Neural cell (in vitro differentiated cells): ENCODE data around the gene CDC45.
"Not testable (repeated sequence)": the region's sequence is repeated elsewhere in the genome, so short reads cannot be mapped to it uniquely, and the experiment has no call there.

ENCODE experiments used
- EP300 ChIP-seq: fragments of 450-650 bp; conservative IDR thresholded peaks from 2 replicates; pipeline ENCODE4 v1.6.1; 2014; ENCODE audit warnings: antibody characterized with exemption, mild to moderate bottlenecking, moderate library complexity; ENCODE audit not compliant: poor library complexity, severe bottlenecking
- EZH2 ChIP-seq: fragments of 200-600, 300-800 bp; shearing (Covaris generic), sonication (generic); IDR thresholded peaks from 2 replicates; pipeline ENCODE4 v1.6.1; 2014; ENCODE audit warnings: antibody characterized with exemption, low read length, borderline replicate concordance, mild to moderate bottlenecking; ENCODE audit not compliant: insufficient read depth, poor library complexity, severe bottlenecking
- POLR2AphosphoS5 ChIP-seq: IDR thresholded peaks from 2 replicates; pipeline ENCODE4 v1.6.1; 2012
- TAF1 ChIP-seq: IDR thresholded peaks from 2 replicates; pipeline ENCODE4 v1.6.1; 2012; ENCODE audit warnings: low read depth
- TF ChIP-seq, protein P1 (sequence below): fragments of 450-650 bp; IDR thresholded peaks from 2 replicates; pipeline ENCODE4 v1.5.1; 2014; ENCODE audit warnings: antibody characterized with exemption, mild to moderate bottlenecking, moderate library complexity; ENCODE audit not compliant: poor library complexity, severe bottlenecking

GRCh38 chr22:19531327-19531726 is 51.6 kb downstream of the CDC45 start:
- TF ChIP-seq, protein P1, sequence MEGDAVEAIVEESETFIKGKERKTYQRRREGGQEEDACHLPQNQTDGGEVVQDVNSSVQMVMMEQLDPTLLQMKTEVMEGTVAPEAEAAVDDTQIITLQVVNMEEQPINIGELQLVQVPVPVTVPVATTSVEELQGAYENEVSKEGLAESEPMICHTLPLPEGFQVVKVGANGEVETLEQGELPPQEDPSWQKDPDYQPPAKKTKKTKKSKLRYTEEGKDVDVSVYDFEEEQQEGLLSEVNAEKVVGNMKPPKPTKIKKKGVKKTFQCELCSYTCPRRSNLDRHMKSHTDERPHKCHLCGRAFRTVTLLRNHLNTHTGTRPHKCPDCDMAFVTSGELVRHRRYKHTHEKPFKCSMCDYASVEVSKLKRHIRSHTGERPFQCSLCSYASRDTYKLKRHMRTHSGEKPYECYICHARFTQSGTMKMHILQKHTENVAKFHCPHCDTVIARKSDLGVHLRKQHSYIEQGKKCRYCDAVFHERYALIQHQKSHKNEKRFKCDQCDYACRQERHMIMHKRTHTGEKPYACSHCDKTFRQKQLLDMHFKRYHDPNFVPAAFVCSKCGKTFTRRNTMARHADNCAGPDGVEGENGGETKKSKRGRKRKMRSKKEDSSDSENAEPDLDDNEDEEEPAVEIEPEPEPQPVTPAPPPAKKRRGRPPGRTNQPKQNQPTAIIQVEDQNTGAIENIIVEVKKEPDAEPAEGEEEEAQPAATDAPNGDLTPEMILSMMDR = not testable (repeated sequence)
- TF ChIP-seq TAF1, POLR2AphosphoS5, EP300, EZH2: not testable (repeated sequence)
